ENCODE results near the gene PARP3.

The PARP3 gene

GRCh38 chr3:51969841-51970240 is 27.7 kb downstream of the PARP3 start:
- Histone ChIP-seq H3K4me3 (ENCODE audit: low read length) (no peak overlapping the region), H3K4me1 (ENCODE audit: insufficient read depth, low read length) (peaks cover 47% of the 10 kb centered on the region), H2AFZ (ENCODE audit: low read depth, low read length) (no peak overlapping the region), H3K9me3 (ENCODE audit: low read length) (no peaks in the 10 kb centered on the region), H3K27me3 (ENCODE audit: insufficient read depth, low read length) (no peaks in the 10 kb centered on the region), H3K36me3 (ENCODE audit: insufficient read depth, low read length) (no peaks in the 10 kb centered on the region)

- peaks cover 42% of the 10 kb centered on the region for H3K4me1 ChIP-seq (ENCODE audit: insufficient read depth, low read length)
- no peaks in the 10 kb centered on the region for H3K27me3 ChIP-seq (ENCODE audit: insufficient read depth, low read length)
- no peak overlapping the region for H3K4me3 ChIP-seq (ENCODE audit: low read length)
- H3K36me3 ChIP-seq (ENCODE audit: insufficient read depth, low read length) = no peaks in the 10 kb centered on the region
- no peaks in the 10 kb centered on the region for H3K9me3 ChIP-seq (ENCODE audit: low read length)
- H2AFZ ChIP-seq (ENCODE audit: low read depth, low read length) = no peak overlapping the region
These were observed 28.6 kb downstream of the PARP3 start for GRCh38 chr3:51970606-51971300.

- no peak overlapping the region for H2AFZ ChIP-seq (ENCODE audit: low read depth, low read length)
- peaks cover 38% of the 10 kb centered on the region for H3K4me1 ChIP-seq (ENCODE audit: insufficient read depth, low read length)
- no peaks in the 10 kb centered on the region for H3K27me3 ChIP-seq (ENCODE audit: insufficient read depth, low read length)
- no peaks in the 10 kb centered on the region for H3K36me3 ChIP-seq (ENCODE audit: insufficient read depth, low read length)
- no peak overlapping the region for H3K4me3 ChIP-seq (ENCODE audit: low read length)
- H3K9me3 ChIP-seq (ENCODE audit: low read length) = no peaks in the 10 kb centered on the region
These were observed 29.2 kb downstream of the PARP3 start for GRCh38 chr3:51971350-51971749.

DNA sequence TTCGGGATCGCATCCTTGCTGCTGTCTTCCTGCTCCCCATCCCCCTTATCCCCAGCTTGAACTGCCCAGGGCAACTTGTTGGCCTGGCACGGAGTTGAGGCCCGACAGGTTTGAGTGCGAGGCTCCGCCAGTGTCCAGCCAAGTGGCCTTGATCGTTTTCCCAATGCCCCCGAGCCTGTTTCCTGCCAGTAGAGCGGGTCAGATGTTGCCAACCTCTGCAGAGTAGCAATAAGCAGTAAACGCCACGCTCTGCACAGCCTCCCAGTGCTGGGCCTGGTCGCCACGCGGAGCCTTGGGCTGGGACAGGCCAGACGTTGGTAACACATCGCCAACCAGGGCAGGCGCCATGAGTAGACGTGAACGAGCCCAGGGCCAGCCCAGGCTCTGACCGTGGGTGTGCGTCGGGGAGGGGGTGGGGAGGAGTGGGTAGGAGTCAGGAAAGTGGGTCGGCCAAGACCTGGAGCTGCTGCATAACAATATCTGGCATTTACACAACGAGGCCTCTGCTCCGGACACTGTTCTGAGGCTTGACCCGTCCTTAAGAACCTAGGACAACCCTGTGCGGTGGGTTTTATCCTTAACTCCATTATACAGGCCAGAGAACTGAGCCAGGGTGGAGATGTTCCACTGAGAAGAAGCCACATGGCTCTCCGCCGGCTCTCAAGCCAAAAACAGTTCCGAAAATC is 32.3 kb downstream of the PARP3 start:
- peak overlapping the region; percentile 59 for H2AFZ ChIP-seq (ENCODE audit: low read depth, low read length)
- no peaks in the 10 kb centered on the region for H3K27me3 ChIP-seq (ENCODE audit: insufficient read depth, low read length)
- peak overlapping the region; percentile 56 for H3K4me3 ChIP-seq (ENCODE audit: low read length)
- H3K36me3 ChIP-seq (ENCODE audit: insufficient read depth, low read length) = no peaks in the 10 kb centered on the region
- no peaks in the 10 kb centered on the region for H3K9me3 ChIP-seq (ENCODE audit: low read length)
- H3K4me1 ChIP-seq (ENCODE audit: insufficient read depth, low read length) = peaks cover 17% of the 10 kb centered on the region

GRCh38 chr3:51974963-51975851 is 33.0 kb downstream of the PARP3 start, which contains the start of gene ABHD14A:
Gene ABHD14A (plus strand): TSS chr3:51975064. CDS start chr3:51975136, 72 bp downstream.
- Histone ChIP-seq H3K27me3 (ENCODE audit: insufficient read depth, low read length) (no peaks in the 10 kb centered on the region), H3K9me3 (ENCODE audit: low read length) (no peaks in the 10 kb centered on the region), H3K4me1 (ENCODE audit: insufficient read depth, low read length) (peaks cover 17% of the 10 kb centered on the region), H2AFZ (ENCODE audit: low read depth, low read length) (peak within 1 kb of the TSS; percentile 81), H3K4me3 (ENCODE audit: low read length) (peak within 1 kb of the TSS; percentile 56), H3K36me3 (ENCODE audit: insufficient read depth, low read length) (no peaks in the 10 kb centered on the region)

DNA sequence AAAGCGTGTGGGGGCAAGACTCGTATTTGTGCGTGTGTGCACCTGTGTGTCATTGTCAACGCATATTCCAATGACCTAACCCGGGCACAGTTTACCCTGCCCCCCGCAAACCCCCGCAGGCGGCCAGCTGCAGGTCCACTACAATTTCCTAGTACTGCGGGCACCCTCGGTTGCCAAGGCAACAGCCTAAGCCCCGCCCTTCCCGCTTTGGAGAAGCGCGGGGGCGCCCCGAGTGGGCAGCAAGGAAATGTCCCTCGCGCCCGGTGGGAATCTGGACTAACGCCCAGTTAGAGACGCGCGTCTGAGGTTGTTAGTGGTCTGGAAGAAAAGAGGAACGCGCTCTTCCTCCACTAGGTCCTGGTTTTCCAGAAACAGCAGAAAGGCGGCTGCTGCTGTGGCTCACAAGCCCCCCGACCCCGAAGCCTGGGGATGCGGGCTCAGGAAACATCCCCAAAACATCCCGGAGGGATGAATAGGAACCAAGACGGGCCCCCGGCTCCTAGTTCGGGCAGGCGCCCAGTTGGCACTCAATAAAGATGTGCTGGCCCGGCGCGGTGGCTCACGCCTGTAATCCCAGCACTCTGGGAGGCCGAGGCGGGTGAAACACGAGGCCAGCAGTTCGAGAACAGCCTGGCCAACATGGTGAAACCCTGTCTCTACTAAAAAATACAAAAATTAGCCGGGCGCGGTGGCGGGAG is 33.8 kb downstream of the PARP3 start:
- peaks cover 17% of the 10 kb centered on the region for H3K4me1 ChIP-seq (ENCODE audit: insufficient read depth, low read length)
- H3K36me3 ChIP-seq (ENCODE audit: insufficient read depth, low read length) = peaks cover 4% of the 10 kb centered on the region
- H3K27me3 ChIP-seq (ENCODE audit: insufficient read depth, low read length) = no peaks in the 10 kb centered on the region
- H3K9me3 ChIP-seq (ENCODE audit: low read length) = no peaks in the 10 kb centered on the region
- H3K4me3 ChIP-seq (ENCODE audit: low read length) = peak overlapping the region; percentile 56
- no peak overlapping the region for H2AFZ ChIP-seq (ENCODE audit: low read depth, low read length)

DNA sequence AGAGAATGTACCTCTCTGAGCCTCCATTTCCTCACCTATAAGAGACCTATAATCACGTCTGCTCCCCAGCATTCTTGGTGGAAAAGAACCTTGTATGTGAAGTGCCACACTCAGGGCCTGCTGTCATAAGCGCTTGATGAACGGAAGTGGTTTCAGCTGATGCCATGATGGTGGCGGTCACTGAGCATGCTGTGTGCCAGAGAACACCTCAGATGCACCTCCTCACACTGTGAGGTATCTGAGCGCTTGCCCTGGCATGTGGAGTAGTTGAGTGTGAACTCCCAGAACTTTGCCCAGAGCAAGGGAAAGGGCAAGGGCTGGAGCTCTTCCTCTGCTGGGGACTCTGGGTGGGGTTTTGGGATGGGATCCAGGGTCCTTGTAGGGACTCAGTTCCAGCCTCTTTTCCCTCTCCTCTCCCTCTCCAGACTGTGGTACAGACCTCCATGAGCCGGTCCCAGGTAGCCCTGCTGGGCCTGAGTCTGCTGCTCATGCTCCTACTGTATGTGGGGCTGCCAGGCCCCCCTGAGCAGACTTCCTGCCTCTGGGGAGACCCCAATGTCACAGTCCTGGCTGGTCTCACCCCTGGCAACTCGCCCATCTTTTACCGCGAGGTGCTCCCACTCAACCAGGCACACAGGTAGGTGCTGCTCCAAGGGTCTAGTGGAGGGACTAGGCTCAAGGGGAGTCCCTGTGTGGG is 35.4 kb downstream of the PARP3 start:
- Histone ChIP-seq H3K9me3 (ENCODE audit: low read length) (no peaks in the 10 kb centered on the region), H2AFZ (ENCODE audit: low read depth, low read length) (no peak overlapping the region), H3K27me3 (ENCODE audit: insufficient read depth, low read length) (no peaks in the 10 kb centered on the region), H3K4me1 (ENCODE audit: insufficient read depth, low read length) (peaks cover 21% of the 10 kb centered on the region), H3K4me3 (ENCODE audit: low read length) (no peak overlapping the region), H3K36me3 (ENCODE audit: insufficient read depth, low read length) (peaks cover 5% of the 10 kb centered on the region)

DNA sequence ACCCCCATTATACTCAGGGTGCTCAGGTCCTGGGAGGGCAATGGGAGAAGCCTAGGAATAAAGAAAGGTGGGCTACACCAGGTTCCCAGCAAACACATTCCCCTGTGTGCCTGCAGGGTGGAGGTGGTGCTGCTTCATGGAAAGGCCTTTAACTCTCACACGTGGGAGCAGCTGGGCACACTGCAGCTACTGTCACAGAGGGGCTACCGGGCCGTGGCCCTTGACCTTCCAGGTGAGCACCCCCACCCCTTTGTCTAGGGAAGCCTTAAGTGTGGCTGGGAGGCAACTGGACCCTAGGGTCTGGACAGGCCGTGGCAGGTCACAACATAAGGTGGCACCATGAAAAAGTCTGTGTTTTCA is 36.0 kb downstream of the PARP3 start:
- Histone ChIP-seq H3K9me3 (ENCODE audit: low read length) (no peaks in the 10 kb centered on the region), H2AFZ (ENCODE audit: low read depth, low read length) (no peak overlapping the region), H3K36me3 (ENCODE audit: insufficient read depth, low read length) (peaks cover 5% of the 10 kb centered on the region), H3K4me1 (ENCODE audit: insufficient read depth, low read length) (peaks cover 21% of the 10 kb centered on the region), H3K4me3 (ENCODE audit: low read length) (no peak overlapping the region), H3K27me3 (ENCODE audit: insufficient read depth, low read length) (no peaks in the 10 kb centered on the region)

DNA sequence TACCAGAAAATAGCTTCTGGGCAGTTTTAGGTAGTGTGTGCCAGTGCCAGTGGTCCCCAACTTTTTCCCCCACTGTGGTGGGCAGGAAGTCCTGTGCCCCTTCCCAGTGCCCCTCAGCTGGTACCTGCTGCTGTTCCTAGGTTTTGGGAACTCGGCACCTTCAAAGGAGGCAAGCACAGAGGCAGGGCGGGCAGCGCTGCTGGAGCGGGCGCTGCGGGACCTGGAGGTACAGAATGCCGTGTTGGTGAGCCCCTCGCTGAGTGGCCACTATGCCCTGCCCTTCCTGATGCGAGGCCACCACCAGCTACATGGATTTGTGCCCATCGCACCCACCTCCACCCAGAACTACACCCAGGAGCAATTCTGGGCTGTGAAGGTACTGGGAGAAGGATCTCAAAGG is 38.1 kb downstream of the PARP3 start:
- no peaks in the 10 kb centered on the region for H3K27me3 ChIP-seq (ENCODE audit: insufficient read depth, low read length)
- H2AFZ ChIP-seq (ENCODE audit: low read depth, low read length) = no peak overlapping the region
- no peak overlapping the region for H3K4me3 ChIP-seq (ENCODE audit: low read length)
- H3K9me3 ChIP-seq (ENCODE audit: low read length) = no peaks in the 10 kb centered on the region
- peaks cover 5% of the 10 kb centered on the region for H3K36me3 ChIP-seq (ENCODE audit: insufficient read depth, low read length)
- H3K4me1 ChIP-seq (ENCODE audit: insufficient read depth, low read length) = peaks cover 16% of the 10 kb centered on the region

DNA sequence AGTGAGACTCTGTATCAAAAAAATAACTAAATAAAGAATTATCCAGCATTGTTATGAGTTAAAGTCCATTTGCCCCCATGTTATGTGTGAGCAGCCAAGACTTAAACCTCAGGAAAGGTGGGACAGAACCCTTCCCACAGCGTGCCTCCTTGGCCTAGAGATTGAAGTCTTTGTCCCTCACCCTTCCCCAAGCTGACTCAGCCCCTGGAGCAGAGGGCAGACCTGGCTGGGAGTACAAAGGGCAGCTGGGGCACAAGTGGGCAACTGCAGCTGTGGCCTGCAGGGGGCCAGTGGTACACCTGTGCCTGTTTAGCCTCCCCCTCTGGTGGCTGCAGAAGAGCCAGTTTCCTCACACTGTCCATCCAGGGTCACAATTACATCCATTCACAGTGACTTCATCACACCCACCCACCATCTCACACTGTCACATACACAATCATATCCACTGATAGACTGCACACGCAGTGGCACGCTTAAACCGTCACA is 40.2 kb downstream of the PARP3 start:
- Histone ChIP-seq H3K4me3 (ENCODE audit: low read length) (peak overlapping the region; percentile 40), H3K4me1 (ENCODE audit: insufficient read depth, low read length) (peaks cover 10% of the 10 kb centered on the region), H3K36me3 (ENCODE audit: insufficient read depth, low read length) (peaks cover 5% of the 10 kb centered on the region), H3K9me3 (ENCODE audit: low read length) (no peaks in the 10 kb centered on the region), H2AFZ (ENCODE audit: low read depth, low read length) (peak overlapping the region; percentile 54), H3K27me3 (ENCODE audit: insufficient read depth, low read length) (no peaks in the 10 kb centered on the region)

DNA sequence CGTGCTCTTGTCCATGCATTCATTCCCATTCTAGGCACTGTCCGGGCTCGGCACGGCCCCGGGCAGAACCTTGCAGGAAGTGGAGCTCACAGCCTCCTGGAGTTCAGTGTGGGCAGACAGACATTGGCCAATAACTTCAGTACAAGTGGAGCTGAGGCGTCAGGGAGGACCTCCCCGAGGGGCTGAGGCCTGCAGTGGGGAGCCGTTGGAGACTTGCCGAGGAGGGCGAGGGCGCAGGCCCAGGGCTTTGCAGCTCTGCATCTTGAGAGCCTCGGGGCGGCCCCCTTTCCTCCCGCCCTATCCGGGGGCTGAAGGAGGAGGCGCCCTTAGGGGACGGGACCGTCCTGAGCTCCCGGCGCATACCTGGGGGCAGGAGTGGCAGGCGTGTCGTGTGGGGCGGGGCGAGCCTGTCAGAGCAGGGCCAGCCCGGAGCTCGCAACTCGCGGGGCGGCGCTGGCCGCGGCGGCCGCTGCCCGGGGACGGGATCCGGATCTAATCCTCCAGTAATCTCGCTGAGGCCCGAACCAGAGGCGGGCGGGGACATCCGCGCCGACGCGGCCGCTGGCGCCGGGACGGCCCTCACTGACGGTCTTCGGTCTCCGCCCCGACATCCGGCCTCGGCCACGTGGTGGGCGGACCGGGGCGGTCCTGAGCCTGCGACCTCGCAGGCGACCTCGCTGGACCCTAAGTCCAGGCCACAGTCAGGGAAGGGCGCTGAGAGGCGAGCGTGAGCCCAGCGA is 40.8 kb downstream of the PARP3 start, which contains the start of gene ACY1:
Gene ACY1 (plus strand): TSS at position 698 of the 740 bp plus-strand sequence. CDS start 530 bp downstream, outside the sequence.
- peak within 1 kb of the TSS; percentile 40 for H3K4me3 ChIP-seq (ENCODE audit: low read length)
- H3K27me3 ChIP-seq (ENCODE audit: insufficient read depth, low read length) = no peaks in the 10 kb centered on the region
- peak within 1 kb of the TSS; percentile 54 for H2AFZ ChIP-seq (ENCODE audit: low read depth, low read length)
- peaks cover 5% of the 10 kb centered on the region for H3K36me3 ChIP-seq (ENCODE audit: insufficient read depth, low read length)
- no peaks in the 10 kb centered on the region for H3K9me3 ChIP-seq (ENCODE audit: low read length)
- peaks cover 10% of the 10 kb centered on the region for H3K4me1 ChIP-seq (ENCODE audit: insufficient read depth, low read length)

Measured in neuron (in vitro differentiated cells).